Lower lobe of right lung (tissue), 2 donors: Measurements from ENCODE around the gene NCF4. TPM values are rescaled to one million over a fixed set of nuclear protein-coding genes. Genes with fewer than 3 reads are reported as not detected.

Experiments
- ATAC-seq, 2 donors: fragments of 200-7000 bp; cut with Tn5 transposase; one replicate each; pipeline ENCODE4 v1.9.1; 2020 to 2022; ENCODE audit warnings: mild to moderate bottlenecking in 2 of 2, moderate library complexity in 2 of 2
- DNase-seq: peaks from one replicate; pipeline ENCODE4 v3.0.0-alpha.2; 2020
- H3K27ac ChIP-seq: fragments of 200-600 bp; one replicate; pipeline ENCODE4 v1.8.0; 2022
- H3K27me3 ChIP-seq: fragments of 200-600 bp; one replicate; pipeline ENCODE4 v1.8.0; 2022; ENCODE audit warnings: low read depth
- H3K36me3 ChIP-seq: fragments of 200-600 bp; one replicate; pipeline ENCODE4 v1.8.0; 2022; ENCODE audit warnings: mild to moderate bottlenecking
- H3K4me1 ChIP-seq: fragments of 200-600 bp; one replicate; pipeline ENCODE4 v1.8.0; 2022
- H3K4me3 ChIP-seq: fragments of 200-600 bp; one replicate; pipeline ENCODE4 v1.8.0; 2022; ENCODE audit warnings: mild to moderate bottlenecking
- H3K9me3 ChIP-seq: fragments of 200-600 bp; one replicate; pipeline ENCODE4 v1.8.0; 2022
- intact Hi-C: fragments of 100-400 bp; cut with DNase I; formaldehyde crosslinking; loops from one replicate; pipeline ENCODE4 v1.11.0; 2022
- total RNA-seq: library from RNA; stranded (reverse); fragmentation: NEBNext Ultra II Directional; extraction: Animal tissue kit (Norgen Biotek cat#: 25700); gene quantifications from one replicate; pipeline ENCODE4 v1.2.1, GENCODE V29; 2021
- TF ChIP-seq, protein P1 (sequence below): fragments of 200-600 bp; IDR thresholded peaks from one replicate; pipeline ENCODE4 v1.8.0; 2022; ENCODE audit warnings: antibody characterized with exemption, mild to moderate bottlenecking
- donor health status: DM: no; HTN: yes; CAD: no; lungs with severe emphysema.

NCF4 gene
- total RNA-seq, 1 donor from 2014 or later, result 55.3 TPM

DNA sequence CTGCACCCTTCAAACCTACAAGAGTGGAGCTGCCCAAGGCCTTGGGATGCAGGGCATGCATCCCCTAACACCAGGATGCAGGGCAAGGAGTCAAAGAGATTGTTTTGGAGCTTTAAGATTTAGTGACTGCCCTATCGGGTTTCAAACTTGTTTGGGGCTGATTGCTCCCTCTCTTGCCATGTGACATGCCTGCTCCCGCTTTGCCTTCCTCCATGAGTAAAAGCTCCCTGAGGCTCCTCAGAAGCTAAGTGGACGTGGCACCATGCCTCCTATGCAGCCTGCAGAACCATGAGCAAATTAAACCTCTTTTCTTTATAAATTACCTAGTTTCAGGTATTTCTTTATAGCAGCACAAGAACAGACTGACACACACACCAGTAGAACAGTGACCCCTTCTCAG, 36.8 kb downstream of the NCF4 start:
- Histone ChIP-seq H3K4me3 (no peak overlapping the region), H3K9me3 (peaks cover 5% of the 10 kb centered on the region), H3K27me3 (no peaks in the 10 kb centered on the region), H3K4me1 (peaks cover 5% of the 10 kb centered on the region), H3K36me3 (no peaks in the 10 kb centered on the region), H3K27ac (no peak overlapping the region)
- DNase-seq (no peak), ATAC-seq (no peak)
- intact Hi-C loops, result no loop called here
- TF ChIP-seq, protein P1, sequence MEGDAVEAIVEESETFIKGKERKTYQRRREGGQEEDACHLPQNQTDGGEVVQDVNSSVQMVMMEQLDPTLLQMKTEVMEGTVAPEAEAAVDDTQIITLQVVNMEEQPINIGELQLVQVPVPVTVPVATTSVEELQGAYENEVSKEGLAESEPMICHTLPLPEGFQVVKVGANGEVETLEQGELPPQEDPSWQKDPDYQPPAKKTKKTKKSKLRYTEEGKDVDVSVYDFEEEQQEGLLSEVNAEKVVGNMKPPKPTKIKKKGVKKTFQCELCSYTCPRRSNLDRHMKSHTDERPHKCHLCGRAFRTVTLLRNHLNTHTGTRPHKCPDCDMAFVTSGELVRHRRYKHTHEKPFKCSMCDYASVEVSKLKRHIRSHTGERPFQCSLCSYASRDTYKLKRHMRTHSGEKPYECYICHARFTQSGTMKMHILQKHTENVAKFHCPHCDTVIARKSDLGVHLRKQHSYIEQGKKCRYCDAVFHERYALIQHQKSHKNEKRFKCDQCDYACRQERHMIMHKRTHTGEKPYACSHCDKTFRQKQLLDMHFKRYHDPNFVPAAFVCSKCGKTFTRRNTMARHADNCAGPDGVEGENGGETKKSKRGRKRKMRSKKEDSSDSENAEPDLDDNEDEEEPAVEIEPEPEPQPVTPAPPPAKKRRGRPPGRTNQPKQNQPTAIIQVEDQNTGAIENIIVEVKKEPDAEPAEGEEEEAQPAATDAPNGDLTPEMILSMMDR, result no peak

DNA sequence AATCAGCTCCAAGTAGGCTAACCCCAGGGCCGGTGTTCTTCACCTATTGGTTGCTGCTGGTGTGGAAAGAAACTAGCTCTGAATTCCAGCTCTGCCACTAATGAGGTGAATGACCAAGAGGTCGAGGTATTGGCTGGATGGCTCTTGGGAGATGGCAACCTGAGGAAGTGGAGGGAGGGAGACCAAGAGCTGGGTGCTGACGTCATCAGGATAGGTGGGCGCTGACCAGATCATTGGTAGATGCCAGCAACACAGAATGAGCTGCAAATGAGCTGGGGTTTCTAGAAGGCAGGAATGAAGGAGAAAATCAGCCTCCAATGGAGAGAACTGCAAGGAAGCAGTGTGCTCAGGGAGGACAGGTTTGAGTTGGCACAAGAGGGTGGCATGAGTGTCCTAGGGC, 37.9 kb downstream of the NCF4 start:
- Histone ChIP-seq H3K36me3 (no peaks in the 10 kb centered on the region), H3K4me3 (no peak overlapping the region), H3K4me1 (peaks cover 5% of the 10 kb centered on the region), H3K27ac (no peak overlapping the region), H3K9me3 (peaks cover 5% of the 10 kb centered on the region), H3K27me3 (no peaks in the 10 kb centered on the region)
- TF ChIP-seq, protein P1, result no peak
- no peak for DNase-seq
- intact Hi-C loops, result no loop called here
- ATAC-seq, result no peak

DNA sequence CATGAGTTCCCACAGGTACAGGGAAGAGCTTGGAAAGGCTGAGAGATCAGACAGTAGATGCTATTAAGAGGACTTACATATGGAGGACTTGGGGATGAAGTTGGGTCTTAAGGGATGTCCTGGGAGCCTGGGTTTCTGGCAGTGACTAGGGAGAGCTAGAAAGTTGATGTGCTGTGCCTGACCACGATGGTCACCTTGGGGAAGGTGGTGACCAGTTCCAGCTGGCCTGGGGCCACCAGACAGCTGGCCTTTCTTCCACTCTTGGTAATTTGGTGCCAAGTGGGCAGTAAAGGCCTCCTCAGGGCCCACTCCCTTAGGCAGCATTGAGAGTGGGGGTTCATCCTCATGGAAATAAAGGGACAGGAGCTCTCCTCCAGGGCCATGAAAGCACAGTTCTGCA, 38.7 kb downstream of the NCF4 start:
- Histone ChIP-seq H3K27ac (no peak overlapping the region), H3K9me3 (peaks cover 5% of the 10 kb centered on the region), H3K36me3 (no peaks in the 10 kb centered on the region), H3K4me3 (no peak overlapping the region), H3K27me3 (no peaks in the 10 kb centered on the region), H3K4me1 (peaks cover 5% of the 10 kb centered on the region)
- ATAC-seq (no peak), DNase-seq (no peak)
- TF ChIP-seq, protein P1, result no peak
- intact Hi-C loops, result no loop called here

DNA sequence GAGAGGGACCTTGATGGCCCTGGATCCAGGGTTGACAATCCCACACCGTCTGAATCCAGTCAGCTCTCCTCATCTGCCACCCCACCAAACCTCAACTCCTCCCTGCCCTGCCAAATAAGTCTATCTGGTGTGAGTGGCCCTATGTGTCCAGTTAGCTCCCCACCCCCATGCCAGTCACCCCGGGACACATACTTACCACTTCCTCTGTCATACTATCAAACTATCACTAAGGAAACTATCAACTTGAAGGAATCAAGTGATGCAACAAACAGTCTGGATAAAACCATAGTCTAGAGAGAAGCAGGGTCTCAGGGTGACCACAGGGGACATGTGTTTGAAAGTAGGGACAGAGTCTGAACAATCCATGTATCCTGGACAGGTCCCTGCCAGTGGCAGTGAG, 39.4 kb downstream of the NCF4 start:
- Histone ChIP-seq H3K4me3 (no peak overlapping the region), H3K4me1 (peaks cover 5% of the 10 kb centered on the region), H3K36me3 (no peaks in the 10 kb centered on the region), H3K27ac (no peak overlapping the region), H3K27me3 (no peaks in the 10 kb centered on the region), H3K9me3 (peaks cover 5% of the 10 kb centered on the region)
- TF ChIP-seq, protein P1, result no peak
- intact Hi-C loops, result no loop called here
- no peak for DNase-seq
- ATAC-seq, result peak; percentile 29 to 61

DNA sequence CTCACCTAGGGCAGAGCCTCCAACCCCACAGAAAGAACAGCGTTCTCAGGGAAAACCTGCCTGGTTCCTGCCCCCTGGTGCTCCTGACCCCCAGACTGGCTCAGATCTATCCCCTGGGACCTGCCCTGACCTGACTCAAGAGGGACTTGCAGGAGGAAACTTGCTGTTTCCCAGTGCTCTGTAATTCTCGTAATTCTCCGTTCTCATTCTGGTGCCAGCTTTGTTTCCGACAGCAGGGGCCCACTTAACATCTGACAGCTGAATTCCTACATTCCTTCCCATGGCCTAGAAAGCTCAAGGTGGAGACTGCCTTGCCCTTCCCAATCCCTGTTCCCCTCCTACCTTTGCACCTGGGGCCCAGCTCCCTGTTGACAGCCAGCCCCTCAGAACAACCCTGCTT, 40.1 kb downstream of the NCF4 start:
- no peak overlapping the region for H3K4me3 ChIP-seq
- H3K27ac ChIP-seq, result peak overlapping the region; percentile 36
- peaks cover 5% of the 10 kb centered on the region for H3K4me1 ChIP-seq
- no peaks in the 10 kb centered on the region for H3K9me3 ChIP-seq
- intact Hi-C loops, result no loop called here
- peak in 1 of 2 donors; percentile 9 for ATAC-seq
- no peaks in the 10 kb centered on the region for H3K36me3 ChIP-seq
- DNase-seq, result no peak
- TF ChIP-seq, protein P1, result no peak
- no peaks in the 10 kb centered on the region for H3K27me3 ChIP-seq
